B cell (primary cell): ENCODE data around the gene DNAJC10. TPM values are rescaled to one million over a fixed set of nuclear protein-coding genes. Genes with fewer than 3 reads are reported as not detected.
"Not testable (repeated sequence)": the region's sequence is repeated elsewhere in the genome, so short reads cannot be mapped to it uniquely, and the experiment has no call there.

Experiments
- ATAC-seq: fragments of 200-7000 bp; cut with Tn5 transposase; one replicate; pipeline ENCODE4 v1.10.0; 2021; ENCODE audit warnings: low read depth, mild to moderate bottlenecking, moderate number of reproducible peaks, moderate library complexity
- CTCF ChIA-PET: fragments of 350-600 bp; sonication (Branson Sonifier 250); formaldehyde crosslinking; loops from one replicate; lab custom pipeline; 2021; ENCODE audit warnings: antibody characterized with exemption, inconsistent platforms; lab: Charles Lee
- POLR2A ChIA-PET: fragments of 350-600 bp; sonication (Branson Sonifier 250); formaldehyde crosslinking; loops from one replicate; lab custom pipeline; 2021; ENCODE audit warnings: antibody characterized with exemption; lab: Charles Lee
- DNase-seq: peaks from one replicate; pipeline ENCODE4 v3.0.0; 2013
- H2AFZ ChIP-seq: 2 replicates; pipeline ENCODE4 v1.6.1; 2012; ENCODE audit warnings: mild to moderate bottlenecking, low read depth, low read length; ENCODE audit not compliant: insufficient read depth, poor library complexity, severe bottlenecking
- H3K27ac ChIP-seq, 2 donors: 1 replicate in 1 of 2; 2 replicates in 1 of 2; pipeline ENCODE4 v1.5.1; 2012 to 2013; ENCODE audit warnings: low read length in 2 of 2, mild to moderate bottlenecking in 2 of 2, moderate library complexity in 1 of 2
- H3K27me3 ChIP-seq, 4 experiments: fragments of 200-600 bp in 1 of 4; sonication (generic) in 1 of 4; replicated peaks in 1 of 4; 1 replicate in 2 of 4; 2 replicates in 2 of 4; pipeline versions ENCODE4 v1.6.1 to v1.7.0; 2013 to 2016; ENCODE audit warnings: low read length in 3 of 4, mild to moderate bottlenecking in 2 of 4, mixed read lengths in 1 of 4, moderate library complexity in 1 of 4; ENCODE audit not compliant: insufficient read depth in 4 of 4, control insufficient read depth in 3 of 4; ENCODE audit errors: control extremely low read depth in 1 of 4
- H3K36me3 ChIP-seq, 2 experiments: replicated peaks in 1 of 2; 1 replicate in 1 of 2; 2 replicates in 1 of 2; pipeline versions ENCODE4 v1.6.1 to v1.7.1; 2013; ENCODE audit warnings: low read length in 1 of 2; ENCODE audit not compliant: insufficient read depth in 2 of 2, control insufficient read depth in 1 of 2; ENCODE audit errors: control extremely low read depth in 1 of 2, extremely low read depth in 1 of 2
- H3K4me1 ChIP-seq, 2 donors: fragments of 200-600 bp in 1 of 2; sonication (generic) in 1 of 2; 1 replicate in 1 of 2; 2 replicates in 1 of 2; pipeline versions ENCODE4 v1.5.1 to v1.6.1; 2013 to 2017; ENCODE audit warnings: low read length in 2 of 2; ENCODE audit not compliant: control insufficient read depth in 2 of 2, insufficient read depth in 2 of 2
- H3K4me2 ChIP-seq: replicated peaks from 2 replicates; pipeline ENCODE3; 2012; ENCODE audit warnings: mild to moderate bottlenecking, low read depth, low read length; ENCODE audit not compliant: poor library complexity, severe bottlenecking
- H3K4me3 ChIP-seq, 5 experiments: fragments of 200-600 bp in 1 of 5; sonication (generic) in 1 of 5; 1 replicate in 3 of 5; 2 replicates in 2 of 5; pipeline versions ENCODE4 v1.5.1 to v1.7.0; 2011 to 2016; ENCODE audit warnings: low read length in 4 of 5, mild to moderate bottlenecking in 4 of 5, low read depth in 2 of 5, control low read depth in 1 of 5, moderate library complexity in 1 of 5; ENCODE audit not compliant: insufficient read depth in 1 of 5; ENCODE audit errors: control extremely low read depth in 1 of 5, extremely low read depth in 1 of 5
- H3K79me2 ChIP-seq: fragments of 200-600 bp; sonication (generic); one replicate; pipeline ENCODE4 v1.6.0; 2016; ENCODE audit warnings: low read length; ENCODE audit not compliant: control insufficient read depth, insufficient read depth
- H3K9ac ChIP-seq: fragments of 200-600 bp; sonication (generic); 2 replicates; pipeline ENCODE4 v1.6.1; 2017; ENCODE audit warnings: mild to moderate bottlenecking, low read length, moderate library complexity
- H3K9me3 ChIP-seq, 3 donors: one replicate each; pipeline versions ENCODE4 v1.6.1 to v1.7.1; 2013; ENCODE audit warnings: low read length in 2 of 3; ENCODE audit not compliant: control insufficient read depth in 2 of 3, insufficient read depth in 1 of 3; ENCODE audit errors: control extremely low read depth in 1 of 3
- H4K20me1 ChIP-seq: 2 replicates; pipeline ENCODE4 v1.6.0; 2012; ENCODE audit warnings: mild to moderate bottlenecking, low read length; ENCODE audit not compliant: insufficient read depth, control insufficient read depth, poor library complexity, severe bottlenecking
- H3K27ac Mint-ChIP-seq: one replicate; pipeline ENCODE4 v1.8.0; 2021; ENCODE audit warnings: mixed read lengths
- H3K27me3 Mint-ChIP-seq: one replicate; pipeline ENCODE4 v1.8.0; 2021; ENCODE audit warnings: mixed read lengths
- H3K4me1 Mint-ChIP-seq: one replicate; pipeline ENCODE4 v1.8.0; 2021; ENCODE audit warnings: mixed read lengths
- H3K4me3 Mint-ChIP-seq: one replicate; pipeline ENCODE4 v1.8.0; 2021; ENCODE audit warnings: mixed read lengths
- H3K9me3 Mint-ChIP-seq: one replicate; pipeline ENCODE4 v1.8.0; 2022; ENCODE audit warnings: mixed read lengths; ENCODE audit not compliant: insufficient read depth
- CTCF ChIP-seq: fragments of 200-600 bp; IDR thresholded peaks from one replicate; pipeline ENCODE4 v1.8.0; 2022; ENCODE audit warnings: antibody characterized with exemption, mild to moderate bottlenecking
- EZH2 ChIP-seq: IDR thresholded peaks from 2 replicates; pipeline ENCODE4 v1.6.1; 2012; ENCODE audit warnings: borderline replicate concordance, low read depth, mild to moderate bottlenecking, moderate library complexity, low read length; ENCODE audit not compliant: insufficient read depth, poor library complexity, severe bottlenecking
- WGBS: methylation state at CpG from one replicate; pipeline ENCODE4 v1.1.5; 2013; ENCODE audit warnings: missing lambda C conversion rate; ENCODE audit not compliant: insufficient coverage; 5-methylcytosine and 5-hydroxymethylcytosine counted together
- intact Hi-C: fragments of 100-400 bp; cut with micrococcal nuclease; formaldehyde crosslinking; loops from one replicate; pipeline ENCODE4 v1.10.0; 2022
- polyA plus RNA-seq: library from polyadenylated mRNA; depleted of rRNA; stranded (reverse); fragments of >200 nt; gene quantifications from 2 replicates; pipeline ENCODE4 v1.2.3, GENCODE V29; 2012
- total RNA-seq, 2 donors: library from RNA; stranded (reverse); fragments of 120-200 nt in 1 of 2; gene quantifications; 1 replicate in 1 of 2; 2 replicates in 1 of 2; pipeline versions ENCODE4 v1.2.3 to v1.2.4, GENCODE V29; 2013 to 2022

Gene DNAJC10
- total and polyA plus RNA-seq, 2 donors (not counting 1 experiment from before 2014, with no cell fraction given): 41.3 to 115 TPM

- Mint-ChIP-seq H3K9me3 (no peaks in the 10 kb centered on the region), H3K4me1 (peaks cover 4% of the 10 kb centered on the region), H3K4me3 (no peak overlapping the region), H3K27ac (no peak overlapping the region), H3K27me3 (no peaks in the 10 kb centered on the region)
- Histone ChIP-seq H3K4me2 (no peak overlapping the region), H3K4me1 (no peaks in the 10 kb centered on the region), H3K27me3 (no peaks in the 10 kb centered on the region), H2AFZ (no peak overlapping the region), H3K9ac (no peak overlapping the region), H3K27ac (no peak overlapping the region), H3K36me3 (peaks cover 22 to 75% of the 10 kb centered on the region in 2 experiments), H3K79me2 (peaks cover 20% of the 10 kb centered on the region), H3K9me3 (no peaks in the 10 kb centered on the region), H3K4me3 (no peak overlapping the region), H4K20me1 (peaks cover 4% of the 10 kb centered on the region)
- POLR2A ChIA-PET: no interaction called here
- DNase-seq (no peak), ATAC-seq (no peak)
- no CpG with 5 or more reads among the region's 1 CpG for WGBS
- intact Hi-C loops: no loop called here
- TF ChIP-seq CTCF (no peak), EZH2 (no peak)
- CTCF ChIA-PET: no interaction called here
Observed at GRCh38 chr2:182733572-182733971, 17.5 kb downstream of the DNAJC10 start.

GRCh38 chr2:182736856-182737255 is 20.8 kb downstream of the DNAJC10 start:
- H3K4me3 ChIP-seq, H3K27me3 ChIP-seq, DNase-seq, CTCF ChIA-PET, ATAC-seq, H3K4me1 Mint-ChIP-seq, POLR2A ChIA-PET, H3K27ac ChIP-seq, H3K4me2 ChIP-seq, H3K4me1 ChIP-seq, H3K9me3 Mint-ChIP-seq, H2AFZ ChIP-seq, H4K20me1 ChIP-seq, H3K27ac Mint-ChIP-seq, H3K9ac ChIP-seq, H3K4me3 Mint-ChIP-seq, H3K27me3 Mint-ChIP-seq, H3K9me3 ChIP-seq, intact Hi-C loops: not testable (repeated sequence)
- H3K36me3 ChIP-seq: peaks cover 16 to 68% of the 10 kb centered on the region in 2 experiments
- 95% methylated on average over 2 of the region's 8 CpGs for WGBS
- peaks cover 20% of the 10 kb centered on the region for H3K79me2 ChIP-seq
